ENCODE data around the gene NPRL2. TPM values are rescaled to one million over a fixed set of nuclear protein-coding genes. Genes with fewer than 3 reads are reported as not detected.
A peak's percentile ranks its signal among the peaks of the same experiment; 100 is the strongest.

The NPRL2 gene
- total RNA-seq, 2 donors from 2014 or later, result 21.8 TPM

GRCh38 chr3:50354186-50354764, 3.7 kb upstream of the NPRL2 start:
- no peaks in the 10 kb centered on the region for H3K9me3 ChIP-seq (ENCODE audit: control insufficient read depth, low read length)
- H3K4me1 Mint-ChIP-seq, result peaks cover 36% of the 10 kb centered on the region
- no peak for TF ChIP-seq CTCF (conservative IDR thresholded peaks at IDR 0.05)
- no peak for DNase-seq
- no peaks in the 10 kb centered on the region for H3K9me3 Mint-ChIP-seq
- H3K27me3 Mint-ChIP-seq (ENCODE audit: insufficient read depth), result peaks cover 1% of the 10 kb centered on the region
- WGBS, 2 experiments (ENCODE audit: insufficient coverage in 1 of 2, insufficient read length in 1 of 2), result 96 to 100% methylated on average over 1 to 5 of the region's 5 CpGs
- peaks cover 33% of the 10 kb centered on the region for H3K36me3 ChIP-seq (ENCODE audit: control insufficient read depth, insufficient read depth, low read length)
- H3K27ac ChIP-seq (ENCODE audit: low read depth, low read length), result no peak overlapping the region
- no peak overlapping the region for H3K4me3 Mint-ChIP-seq
- H3K4me1 ChIP-seq (ENCODE audit: control insufficient read depth, insufficient read depth, low read length), result peaks cover 11% of the 10 kb centered on the region
- H3K27me3 ChIP-seq (ENCODE audit: control insufficient read depth, insufficient read depth, low read length, poor library complexity, severe bottlenecking), result no peaks in the 10 kb centered on the region
- H3K9ac ChIP-seq (ENCODE audit: extremely low read depth, low read length, poor library complexity, severe bottlenecking), result no peak overlapping the region
- no peak overlapping the region for H3K27ac Mint-ChIP-seq
- no peak overlapping the region for H3K4me3 ChIP-seq (ENCODE audit: low read length)
- H3K36me3 Mint-ChIP-seq (ENCODE audit: low read depth), result peaks cover 18% of the 10 kb centered on the region

- Mint-ChIP-seq H3K27ac (no peak overlapping the region), H3K9me3 (no peaks in the 10 kb centered on the region), H3K27me3 (ENCODE audit: insufficient read depth) (peaks cover 1% of the 10 kb centered on the region), H3K36me3 (ENCODE audit: low read depth) (peaks cover 18% of the 10 kb centered on the region), H3K4me3 (no peak overlapping the region), H3K4me1 (peaks cover 32% of the 10 kb centered on the region)
- TF ChIP-seq CTCF (conservative IDR thresholded peaks at IDR 0.05), result no peak
- Histone ChIP-seq H3K36me3 (ENCODE audit: control insufficient read depth, insufficient read depth, low read length) (peaks cover 36% of the 10 kb centered on the region), H3K9ac (ENCODE audit: extremely low read depth, low read length, poor library complexity, severe bottlenecking) (no peak overlapping the region), H3K27ac (ENCODE audit: low read depth, low read length) (no peak overlapping the region), H3K9me3 (ENCODE audit: control insufficient read depth, low read length) (no peaks in the 10 kb centered on the region), H3K4me1 (ENCODE audit: control insufficient read depth, insufficient read depth, low read length) (peaks cover 8% of the 10 kb centered on the region), H3K27me3 (ENCODE audit: control insufficient read depth, insufficient read depth, low read length, poor library complexity, severe bottlenecking) (no peaks in the 10 kb centered on the region), H3K4me3 (ENCODE audit: low read length) (no peak overlapping the region)
- DNase-seq, result no peak
- 94% methylated on average over 9 to 12 of the region's 12 CpGs for WGBS, 2 experiments (ENCODE audit: insufficient coverage in 1 of 2, insufficient read length in 1 of 2)
Observed at GRCh38 chr3:50353245-50354004, 2.9 kb upstream of the NPRL2 start.

GRCh38 chr3:50352781-50353180, 2.2 kb upstream of the NPRL2 start:
- no peak for DNase-seq
- H3K4me1 Mint-ChIP-seq, result peaks cover 26% of the 10 kb centered on the region
- 33 to 81% methylated on average over 1 to 2 of the region's 2 CpGs for WGBS, 2 experiments (ENCODE audit: insufficient coverage in 1 of 2, insufficient read length in 1 of 2)

More at GRCh38 chr3:50352781-50353180, 2.2 kb upstream of the NPRL2 start:
- Histone ChIP-seq H3K4me1 (ENCODE audit: control insufficient read depth, insufficient read depth, low read length) (peaks cover 2% of the 10 kb centered on the region), H3K9ac (ENCODE audit: extremely low read depth, low read length, poor library complexity, severe bottlenecking) (no peak overlapping the region), H3K36me3 (ENCODE audit: control insufficient read depth, insufficient read depth, low read length) (peaks cover 42% of the 10 kb centered on the region), H3K27ac (ENCODE audit: low read depth, low read length) (no peak overlapping the region), H3K4me3 (ENCODE audit: low read length) (no peak overlapping the region), H3K9me3 (ENCODE audit: control insufficient read depth, low read length) (no peaks in the 10 kb centered on the region), H3K27me3 (ENCODE audit: control insufficient read depth, insufficient read depth, low read length, poor library complexity, severe bottlenecking) (no peaks in the 10 kb centered on the region)
- peak; percentile 55 for TF ChIP-seq CTCF (conservative IDR thresholded peaks at IDR 0.05)
- no peak overlapping the region for H3K27ac Mint-ChIP-seq
- peaks cover 1% of the 10 kb centered on the region for H3K27me3 Mint-ChIP-seq (ENCODE audit: insufficient read depth)
- H3K36me3 Mint-ChIP-seq (ENCODE audit: low read depth), result peaks cover 18% of the 10 kb centered on the region
- H3K4me3 Mint-ChIP-seq, result no peak overlapping the region
- no peaks in the 10 kb centered on the region for H3K9me3 Mint-ChIP-seq
